WTC11 (cell line): ENCODE data around the gene PRKAR1B.

Experiments used
- ATF2 ChIP-seq: sonication (generic); formaldehyde crosslinking; IDR thresholded peaks from 2 replicates; pipeline ENCODE4 v1.8.1; 2022; ENCODE audit warnings: low read depth, missing genetic modification reagents, borderline replicate concordance
- CTCF ChIP-seq: fragments of 200-600 bp; IDR thresholded peaks from 2 replicates; pipeline ENCODE4 v1.8.0; 2022; ENCODE audit warnings: antibody characterized with exemption
- ESRRA ChIP-seq: sonication (generic); formaldehyde crosslinking; IDR thresholded peaks from 2 replicates; pipeline ENCODE4 v1.8.1; 2022; ENCODE audit warnings: mild to moderate bottlenecking, missing genetic modification reagents, borderline replicate concordance
- NR3C1 ChIP-seq: sonication (generic); formaldehyde crosslinking; conservative IDR thresholded peaks from 2 replicates; pipeline ENCODE4 v1.8.1; 2023; ENCODE audit warnings: low read depth, mild to moderate bottlenecking, missing genetic modification reagents
- ZBTB21 ChIP-seq: sonication (generic); formaldehyde crosslinking; IDR thresholded peaks from 2 replicates; pipeline ENCODE4 v1.8.1; 2023; ENCODE audit warnings: mild to moderate bottlenecking, missing genetic modification reagents, borderline replicate concordance
- ZNF263 ChIP-seq: sonication (generic); formaldehyde crosslinking; IDR thresholded peaks from 2 replicates; pipeline ENCODE4 v1.8.1; 2022; ENCODE audit warnings: low read depth, mild to moderate bottlenecking, moderate library complexity, missing genetic modification reagents
- ZNF317 ChIP-seq: sonication (generic); formaldehyde crosslinking; IDR thresholded peaks from 2 replicates; pipeline ENCODE4 v1.8.1; 2023; ENCODE audit warnings: low read depth, mild to moderate bottlenecking, moderate library complexity, missing genetic modification reagents, borderline replicate concordance
- TF ChIP-seq, protein P1 (sequence below): sonication (generic); formaldehyde crosslinking; IDR thresholded peaks from 2 replicates; pipeline ENCODE4 v1.8.1; 2023; ENCODE audit warnings: mild to moderate bottlenecking, missing genetic modification reagents, moderate library complexity

GRCh38 chr7:537911-538634, 189.0 kb downstream of the PRKAR1B start:
- TF ChIP-seq, protein P1, sequence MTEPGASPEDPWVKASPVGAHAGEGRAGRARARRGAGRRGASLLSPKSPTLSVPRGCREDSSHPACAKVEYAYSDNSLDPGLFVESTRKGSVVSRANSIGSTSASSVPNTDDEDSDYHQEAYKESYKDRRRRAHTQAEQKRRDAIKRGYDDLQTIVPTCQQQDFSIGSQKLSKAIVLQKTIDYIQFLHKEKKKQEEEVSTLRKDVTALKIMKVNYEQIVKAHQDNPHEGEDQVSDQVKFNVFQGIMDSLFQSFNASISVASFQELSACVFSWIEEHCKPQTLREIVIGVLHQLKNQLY (CRISPR knock-in tag): no peak
- no peak for TF ChIP-seq ZBTB21 (CRISPR knock-in tag)
- TF ChIP-seq CTCF: no peak
- no peak for TF ChIP-seq ZNF263
- TF ChIP-seq NR3C1 (CRISPR knock-in tag): no peak
- TF ChIP-seq ZNF317 (CRISPR knock-in tag): no peak
- TF ChIP-seq ATF2: no peak
- no peak for TF ChIP-seq ESRRA
